NCI-H2171 treated with DMSO at 0.1 percent for 48 hours (cell line): Measurements from ENCODE around the gene RAB7B.
"Not testable (repeated sequence)": the region's sequence is repeated elsewhere in the genome, so short reads cannot be mapped to it uniquely, and the experiment has no call there.

Source experiments
- DNase-seq: peaks from one replicate; lab custom pipeline; 2025; lab: John Stamatoyannopoulos, UW

RAB7B gene

DNA sequence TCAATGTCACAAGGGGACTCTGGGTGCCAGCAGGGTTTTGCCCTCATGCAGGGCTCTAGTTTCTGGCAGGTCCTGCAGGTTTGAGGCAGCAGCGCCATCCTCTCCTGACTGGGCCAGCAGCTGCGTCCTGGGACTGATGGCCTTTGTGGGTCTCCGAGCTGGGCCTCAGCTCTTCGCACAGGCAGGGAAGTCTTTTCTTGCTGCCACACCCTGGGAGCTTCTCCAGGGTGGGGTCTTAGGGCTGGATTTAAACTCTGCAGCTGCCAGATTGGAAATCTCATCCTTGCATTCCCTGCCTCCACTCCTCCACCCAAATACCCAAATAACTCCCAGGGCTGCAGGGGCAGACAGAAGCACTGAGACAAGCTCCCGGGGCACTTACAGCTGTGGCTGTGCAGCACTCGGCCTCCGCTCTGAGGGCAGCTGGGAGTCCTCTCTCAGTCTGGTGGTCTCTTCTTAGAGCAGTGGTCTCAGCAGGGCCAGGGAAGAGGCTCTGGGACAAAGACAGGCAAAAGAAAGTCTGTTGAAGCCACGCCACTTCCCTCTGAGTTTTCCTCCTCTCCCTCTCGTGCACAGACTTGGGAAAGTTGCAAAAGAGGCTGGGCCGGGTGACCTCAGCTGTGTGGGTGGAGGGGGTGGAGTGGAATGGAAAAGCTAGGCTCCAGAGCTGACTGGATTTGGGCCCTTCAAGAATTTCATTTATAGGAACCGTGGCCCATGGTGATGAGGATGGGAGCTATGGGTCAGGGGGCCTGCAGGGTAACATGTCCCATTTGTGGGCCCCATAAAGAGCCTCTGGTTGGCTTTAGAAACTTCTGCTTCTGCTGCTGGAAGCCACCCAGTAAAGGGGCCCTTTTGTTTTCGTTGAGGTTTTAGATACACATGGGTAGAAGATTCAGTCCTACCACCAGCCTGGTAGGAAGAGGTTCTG is at the start of gene RAB7B:
TSS of gene RAB7B (minus strand) at position 525 of the 931 bp plus-strand sequence. CDS start 9,260 bp downstream, outside the sequence.
- DNase-seq, result no peak

- DNase-seq, result not testable (repeated sequence)
Observed at GRCh38 chr1:206052231-206052865, 49.2 kb upstream of the RAB7B start.

DNA sequence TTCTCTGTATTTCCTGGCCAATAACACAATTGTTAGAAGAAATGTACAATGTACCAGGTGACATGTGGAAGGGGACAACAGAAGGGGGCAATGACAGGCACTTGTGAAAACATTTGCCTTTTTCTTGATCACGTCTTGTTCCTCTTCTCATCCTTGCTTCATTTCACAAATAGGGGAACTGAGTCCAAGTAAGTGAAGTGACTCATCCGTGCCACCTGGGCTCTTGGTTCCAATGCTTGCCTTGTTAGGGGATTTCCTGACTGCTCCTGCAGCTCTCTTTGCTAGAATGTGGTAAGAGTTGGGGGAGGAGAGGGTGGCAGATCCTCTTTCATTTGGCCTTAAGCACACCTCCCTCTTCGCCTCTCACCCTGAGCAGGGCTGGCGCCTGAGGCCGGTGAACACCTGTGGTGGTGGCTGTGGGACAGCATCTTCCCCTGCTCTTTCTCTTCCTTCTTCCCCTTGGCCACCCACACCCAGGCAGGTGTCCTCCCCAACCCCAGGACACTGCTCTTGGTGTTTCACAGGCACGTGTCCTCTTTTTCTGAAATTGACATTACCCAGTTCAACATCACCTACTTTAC is 47.5 kb upstream of the RAB7B start:
- no peak for DNase-seq

GRCh38 chr1:206049919-206050600 is 46.9 kb upstream of the RAB7B start:
- no peak for DNase-seq

- DNase-seq, result no peak
Observed at GRCh38 chr1:206049293-206049692, 46.1 kb upstream of the RAB7B start.

GRCh38 chr1:206048582-206048981 is 45.4 kb upstream of the RAB7B start:
- DNase-seq, result no peak

DNA sequence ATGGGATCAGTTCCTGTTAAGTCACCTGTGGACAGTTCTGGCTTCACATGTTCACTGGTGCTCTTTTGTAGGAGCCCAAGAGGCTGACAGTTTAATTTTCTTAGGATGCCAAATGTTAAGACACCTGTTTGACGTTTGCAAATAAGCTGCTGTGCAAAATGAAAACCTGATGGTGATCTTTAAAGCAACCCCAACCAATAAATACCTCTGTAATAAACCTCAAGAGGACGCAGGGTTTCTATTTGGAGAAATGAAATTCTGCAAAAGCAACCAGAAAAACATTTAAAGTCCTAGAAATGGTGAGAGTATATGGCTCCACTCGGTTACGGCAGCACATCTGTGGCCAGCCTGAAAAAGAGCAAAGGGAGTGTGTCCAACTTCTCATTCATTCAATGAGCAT is 44.1 kb upstream of the RAB7B start:
- no peak for DNase-seq

DNA sequence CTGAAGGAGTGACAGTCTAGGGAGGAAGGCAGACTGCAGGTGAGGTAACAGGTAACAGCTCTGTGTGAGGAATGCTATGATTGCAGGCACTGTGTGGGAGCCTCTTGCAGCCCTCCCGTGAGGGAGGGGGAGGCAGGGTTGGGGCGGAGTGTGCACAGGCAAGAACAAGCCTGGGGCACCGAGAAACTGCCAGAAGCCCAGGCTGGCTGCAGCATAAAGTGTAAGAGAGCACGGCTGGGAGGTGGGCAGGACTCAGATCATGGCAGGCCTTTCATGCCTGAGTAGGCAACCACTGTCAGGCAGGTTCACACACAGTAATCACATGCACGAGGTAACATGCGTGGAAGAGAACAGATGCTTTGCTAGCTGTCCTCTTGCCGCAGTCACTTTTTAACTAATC is 38.4 kb upstream of the RAB7B start:
- DNase-seq, result peak; percentile 96

GRCh38 chr1:206040328-206040727 is 37.1 kb upstream of the RAB7B start:
- no peak for DNase-seq

- no peak for DNase-seq
Observed at GRCh38 chr1:206039046-206039973, 36.1 kb upstream of the RAB7B start.

DNA sequence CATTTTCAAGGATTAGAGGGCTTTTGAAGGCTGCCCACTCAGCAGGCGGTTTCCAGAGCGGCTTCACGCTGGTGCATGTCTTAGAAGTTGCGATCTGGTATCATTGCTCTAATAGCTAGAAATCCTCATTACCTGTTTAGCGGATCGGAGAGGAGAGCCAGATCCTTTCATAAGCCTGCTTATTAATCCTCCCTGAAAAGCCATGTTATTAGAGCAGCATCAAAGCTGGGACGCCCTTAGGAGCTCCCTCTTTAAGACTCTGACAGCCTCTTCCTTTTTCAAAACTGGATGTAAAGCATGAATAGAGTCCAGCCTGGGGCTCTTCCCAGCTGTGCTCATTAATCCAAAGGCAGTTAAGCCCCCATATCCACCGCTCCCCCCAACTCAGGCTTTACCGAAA is 34.4 kb upstream of the RAB7B start:
- DNase-seq, result no peak

GRCh38 chr1:206036663-206037455 is 33.7 kb upstream of the RAB7B start:
- no peak for DNase-seq

DNA sequence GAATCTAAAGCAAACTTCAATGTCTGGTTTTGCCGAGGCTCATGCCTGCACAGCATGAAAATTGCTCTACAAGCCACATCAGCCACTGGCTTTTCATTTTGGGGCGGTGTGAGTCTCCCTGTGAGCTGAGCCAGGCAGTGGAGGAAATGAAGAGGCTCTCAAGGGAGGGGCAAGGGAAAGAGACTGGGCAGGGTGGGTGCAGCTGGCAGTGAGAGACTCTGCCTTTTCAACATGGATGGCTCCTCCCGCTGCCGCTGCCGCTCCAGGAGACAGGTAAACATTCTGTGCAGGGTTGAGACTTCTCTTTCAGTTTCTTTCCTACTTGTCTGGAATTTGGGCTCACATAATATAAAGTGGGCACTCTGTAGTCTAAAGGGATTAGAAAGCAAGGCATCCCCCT is 31.8 kb upstream of the RAB7B start:
- peak; percentile 56 for DNase-seq

- DNase-seq, result no peak
Observed at GRCh38 chr1:206032380-206033140, 29.4 kb upstream of the RAB7B start.

- peak; percentile 93 for DNase-seq
Observed at GRCh38 chr1:206030714-206031113, 27.5 kb upstream of the RAB7B start.

- DNase-seq, result no peak
Observed at GRCh38 chr1:206030191-206030590, 27.0 kb upstream of the RAB7B start.

DNA sequence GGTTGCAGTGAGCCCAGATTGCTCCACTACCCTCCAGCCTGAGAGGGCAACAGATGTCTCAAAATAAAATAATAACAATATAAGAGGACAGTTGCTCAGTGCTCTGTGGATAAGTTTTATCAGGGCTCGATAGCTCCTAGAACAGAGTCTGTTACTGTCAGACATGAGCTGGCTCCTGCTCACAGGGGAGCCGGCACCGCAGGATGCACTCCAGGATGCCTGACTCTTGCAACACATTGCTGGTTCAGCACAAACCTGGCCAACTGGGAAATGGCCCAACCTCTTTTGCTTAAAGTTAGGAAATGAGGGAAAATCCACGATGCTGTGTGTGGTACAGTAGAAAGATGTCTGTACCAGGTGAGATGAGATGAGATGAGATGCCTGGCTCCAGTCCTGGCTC is 26.3 kb upstream of the RAB7B start:
- no peak for DNase-seq

DNA sequence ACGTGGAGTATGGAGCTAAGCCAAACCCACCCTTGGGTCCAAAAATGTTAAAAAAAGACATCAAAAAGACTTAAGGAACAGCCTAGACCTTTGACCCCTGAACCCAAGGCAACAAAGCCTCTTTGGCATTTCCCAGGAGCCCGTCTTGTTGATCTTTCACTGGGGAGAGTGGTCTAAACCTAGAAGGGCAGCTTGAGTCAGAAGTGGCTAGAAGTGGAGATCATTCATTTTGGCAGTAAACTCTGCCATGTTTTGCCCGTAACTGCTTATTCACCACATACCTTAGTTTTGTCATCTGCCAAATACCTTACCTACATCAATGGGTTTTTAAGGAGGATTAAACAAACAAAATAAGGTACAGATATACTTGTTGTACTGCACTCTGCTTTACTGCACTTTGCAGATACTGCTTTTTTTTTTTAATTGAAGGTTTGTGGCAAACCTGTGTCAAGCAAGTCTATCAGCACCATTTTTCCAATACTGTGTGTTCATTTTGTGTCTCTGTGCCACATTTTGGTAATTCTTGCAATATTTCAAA is 22.2 kb upstream of the RAB7B start:
- no peak for DNase-seq

DNA sequence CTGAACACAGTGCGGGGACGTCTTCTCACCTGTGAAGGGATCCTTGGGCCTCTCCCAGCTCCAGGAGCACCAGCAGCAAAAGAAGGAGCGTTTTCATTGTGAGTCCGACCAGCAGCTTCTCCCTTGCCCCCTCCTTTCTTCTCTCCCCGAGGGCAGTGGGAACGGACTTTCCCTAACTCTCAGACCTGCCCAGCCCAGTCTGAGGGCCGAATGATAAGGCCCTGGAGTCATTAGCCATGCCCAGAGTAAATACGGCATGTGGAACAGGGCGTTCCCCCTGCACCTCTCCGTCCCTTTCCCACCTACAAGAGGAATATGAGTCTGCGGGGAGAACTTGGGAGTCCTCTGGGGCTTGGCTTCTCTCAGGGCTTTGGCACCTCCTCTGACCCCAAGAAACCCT is 20.5 kb upstream of the RAB7B start, which contains the start of gene CTSE:
TSS of gene CTSE (minus strand) at position 201 of the 400 bp plus-strand sequence. CDS start at position 97, 104 bp downstream.
- DNase-seq, result no peak
